Heart right ventricle (tissue), 16 donors: ENCODE data around the gene SMG6. TPM values are rescaled to one million over a fixed set of nuclear protein-coding genes. Genes with fewer than 3 reads are reported as not detected.

Experiments used
- ATAC-seq, 8 donors: fragments of 200-7000 bp; cut with Tn5 transposase; one replicate each; pipeline ENCODE4 v1.9.1; 2020; ENCODE audit warnings: mild to moderate bottlenecking in 8 of 8, moderate library complexity in 8 of 8, moderate number of reproducible peaks in 1 of 8
- DNase-seq, 2 donors: peaks; one replicate each; pipeline ENCODE4 v3.0.0-alpha.2; 2020
- H3K27ac ChIP-seq, 10 donors: fragments of 200-600 bp; sonication (generic) in 2 of 10; one replicate each; pipeline versions ENCODE4 v1.5.0 to v1.8.0; 2020 to 2022; ENCODE audit warnings: mild to moderate bottlenecking in 3 of 10
- H3K27me3 ChIP-seq, 7 donors: fragments of 200-600 bp; one replicate each; pipeline ENCODE4 v1.8.0; 2021 to 2022; ENCODE audit warnings: mild to moderate bottlenecking in 2 of 7
- H3K36me3 ChIP-seq, 9 donors: fragments of 200-600 bp; sonication (generic) in 1 of 9; one replicate each; pipeline versions ENCODE4 v1.5.0 to v1.8.0; 2020 to 2022; ENCODE audit warnings: mild to moderate bottlenecking in 2 of 9
- H3K4me1 ChIP-seq, 9 donors: fragments of 200-600 bp; sonication (generic) in 1 of 9; one replicate each; pipeline versions ENCODE4 v1.5.0 to v1.8.0; 2020 to 2022; ENCODE audit warnings: mild to moderate bottlenecking in 4 of 9
- H3K4me3 ChIP-seq, 10 donors: fragments of 200-600 bp; sonication (generic) in 2 of 10; one replicate each; pipeline versions ENCODE4 v1.5.0 to v1.8.0; 2020 to 2022; ENCODE audit warnings: mild to moderate bottlenecking in 7 of 10, moderate library complexity in 2 of 10
- H3K9me3 ChIP-seq, 11 donors: fragments of 200-600 bp in 10 of 11; sonication (generic) in 2 of 11; one replicate each; pipeline versions ENCODE4 v1.5.0 to v1.8.0; 2013 to 2022; ENCODE audit warnings: mild to moderate bottlenecking in 2 of 11, control low read depth in 1 of 11, moderate library complexity in 1 of 11
- CTCF ChIP-seq, 9 donors: fragments of 200-600 bp; sonication (generic) in 2 of 9; IDR thresholded peaks; one replicate each; pipeline versions ENCODE4 v1.5.0 to v1.8.0; 2021 to 2022; ENCODE audit warnings: antibody characterized with exemption in 9 of 9, mild to moderate bottlenecking in 5 of 9, moderate library complexity in 1 of 9
- WGBS, 2 donors: extraction: QIAGEN DNeasy Blood & Tissue Kit; methylation state at CpG; one replicate each; pipeline ENCODE4 v1.1.7; 2013; ENCODE audit warnings: inconsistent platforms in 1 of 2; 5-methylcytosine and 5-hydroxymethylcytosine counted together
- intact Hi-C, 10 donors: fragments of 100-400 bp; cut with DNase I; formaldehyde crosslinking; loops; one replicate each; pipeline versions ENCODE4 v1.11.1 to v1.14.2; 2022
- polyA plus RNA-seq, 2 donors: library from polyadenylated mRNA; stranded (reverse); fragments of 200-250 nt; gene quantifications; one replicate each; pipeline ENCODE4 v1.2.3, GENCODE V29; 2013
- total RNA-seq, 10 donors: library from RNA; stranded (reverse); fragmentation: NEBNext Ultra II Directional in 3 of 10; extraction: Animal tissue kit (Norgen Biotek cat#: 25700) in 3 of 10; gene quantifications; one replicate each; pipeline versions ENCODE4 v1.2.1 to v1.2.4, GENCODE V29; 2021 to 2023
- donor health status: Arrhythmogenic right ventricular cardiomyopathy.
- donor health status: ischemic (EF 13 %, LVEDD 7.1; RV severe dilation, severe dysfunction).
- donor health status: healthy with polysubstance abuse.
- donor health status: DM: no; HTN: yes; CAD: no.
- donor health status: DM: no; HTN: no; CAD: no.
- donor health status: ischemic (EF 25% LVEDD 6.9; RV normal size, moderate dysfunction).
- donor health status: ischemic (EF 25% LVEDD 5.7; RV mildly dilated, moderate dysfunction).
- donor health status: healthy.
- donor health status: DM: yes; HTN: yes; CAD: no.
- donor health status: Ischemic cardiomyopathy.
- donor health status: ischemic (EF 35%, LVEDD 5.7; RV mildly dilated, moderate dysfunction).
- donor health status: nonischemic (EF 11% LVEDD 7.7; RV severe dilation, severe dysfunction).
- donor health status: DM: yes; HTN: yes; CAD: no.
- donor health status: PGD.
- donor health status: ischemic (EF 29% LVEDD 5.4; RV normal size, mild dysfunction).
- donor health status: nonischemic (EF 23%, LVEDD 6.1; RV moderate dilation, normal function).

The SMG6 gene
- total and polyA plus RNA-seq, 12 donors, result 13.6 to 28.1 (median 19.6) TPM

- no peaks in the 10 kb centered on the region for H3K9me3 ChIP-seq
- ATAC-seq, result no peak
- no peak overlapping the region for H3K27ac ChIP-seq
- H3K4me1 ChIP-seq, result peaks cover 8 to 31% (median 17%) of the 10 kb centered on the region in 9 donors
- peaks cover 0 to 16% (median 0%) of the 10 kb centered on the region in 9 donors for H3K36me3 ChIP-seq
- no peak for TF ChIP-seq CTCF (IDR thresholded peaks at IDR 0.05)
- no peak overlapping the region for H3K4me3 ChIP-seq
- no peaks in the 10 kb centered on the region for H3K27me3 ChIP-seq
- no peak for DNase-seq
- intact Hi-C loops, result no loop called here
These were observed 162.9 kb downstream of the SMG6 start for GRCh38 chr17:2140683-2141082.

- TF ChIP-seq CTCF (IDR thresholded peaks at IDR 0.05), result no peak
- Histone ChIP-seq H3K27me3 (no peaks in the 10 kb centered on the region), H3K27ac (peak overlapping the region in 5 of 10 donors; percentile 33 to 65 (median 45)), H3K4me1 (peaks cover 8 to 31% (median 17%) of the 10 kb centered on the region in 9 donors), H3K4me3 (no peak overlapping the region), H3K9me3 (no peaks in the 10 kb centered on the region), H3K36me3 (peaks cover 0 to 9% (median 0%) of the 10 kb centered on the region in 9 donors)
- intact Hi-C loops, result no loop called here
- ATAC-seq (peak in 5 of 8 donors; percentile 38 to 74 (median 63)), DNase-seq (peak in 1 of 2 donors; percentile 25)
- 26 to 36% methylated on average over 2 of the region's 2 CpGs for WGBS, 2 donors
These were observed 164.8 kb downstream of the SMG6 start for GRCh38 chr17:2138761-2139160.

GRCh38 chr17:2138318-2138717, 165.3 kb downstream of the SMG6 start:
- no peak for TF ChIP-seq CTCF (IDR thresholded peaks at IDR 0.05)
- no peak overlapping the region for H3K4me3 ChIP-seq
- H3K27ac ChIP-seq, result peak overlapping the region in 5 of 10 donors; percentile 33 to 65 (median 45)
- peaks cover 0 to 9% (median 0%) of the 10 kb centered on the region in 9 donors for H3K36me3 ChIP-seq
- intact Hi-C loops, result no loop called here
- H3K4me1 ChIP-seq, result peaks cover 8 to 31% (median 17%) of the 10 kb centered on the region in 9 donors
- no peaks in the 10 kb centered on the region for H3K9me3 ChIP-seq
- 22 to 29% methylated on average over 1 of the region's 1 CpG for WGBS, 2 donors
- no peaks in the 10 kb centered on the region for H3K27me3 ChIP-seq
- no peak for DNase-seq
- peak in 5 of 8 donors; percentile 53 to 72 (median 67) for ATAC-seq

GRCh38 chr17:2137342-2138098, 166.1 kb downstream of the SMG6 start:
- peak overlapping the region in 3 of 10 donors; percentile 33 to 65 (median 42) for H3K27ac ChIP-seq

More at GRCh38 chr17:2137342-2138098, 166.1 kb downstream of the SMG6 start:
- ATAC-seq, result peak in 1 of 8 donors; percentile 48
- intact Hi-C loops, result no loop called here
- 92 to 93% methylated on average over 11 of the region's 11 CpGs for WGBS, 2 donors
- H3K36me3 ChIP-seq, result peaks cover 0 to 10% (median 0%) of the 10 kb centered on the region in 9 donors
- TF ChIP-seq CTCF (IDR thresholded peaks at IDR 0.05), result no peak
- H3K9me3 ChIP-seq, result no peaks in the 10 kb centered on the region
- DNase-seq, result no peak
- H3K4me3 ChIP-seq, result no peak overlapping the region
- no peaks in the 10 kb centered on the region for H3K27me3 ChIP-seq
- H3K4me1 ChIP-seq, result peaks cover 8 to 31% (median 17%) of the 10 kb centered on the region in 9 donors
